Measurements from ENCODE around the gene GID8. TPM values are rescaled to one million over a fixed set of nuclear protein-coding genes. Genes with fewer than 3 reads are reported as not detected.

The GID8 gene
- total and polyA plus RNA-seq, 2 of the 13 experiments (the other 11 are each of a cell fraction or from before 2014, with no cell fraction given): 39.6 to 59.8 TPM

- TF ChIP-seq HMGA1 (CRISPR knock-in tag; conservative IDR thresholded peaks at IDR 0.05): no peak
- no peak for TF ChIP-seq XRCC5 (optimal IDR thresholded peaks at IDR 0.05; ENCODE audit: low read length)
- peak; percentile 99 for TF ChIP-seq ZNF607 (CRISPR knock-in tag; IDR thresholded peaks at IDR 0.05; ENCODE audit: borderline replicate concordance)
- TF ChIP-seq KLF6 (CRISPR knock-in tag; IDR thresholded peaks at IDR 0.05): peak; percentile 99
- TF ChIP-seq ZBTB7A (CRISPR knock-in tag; IDR thresholded peaks at IDR 0.05): peak; percentile 85
- TF ChIP-seq, protein P1, sequence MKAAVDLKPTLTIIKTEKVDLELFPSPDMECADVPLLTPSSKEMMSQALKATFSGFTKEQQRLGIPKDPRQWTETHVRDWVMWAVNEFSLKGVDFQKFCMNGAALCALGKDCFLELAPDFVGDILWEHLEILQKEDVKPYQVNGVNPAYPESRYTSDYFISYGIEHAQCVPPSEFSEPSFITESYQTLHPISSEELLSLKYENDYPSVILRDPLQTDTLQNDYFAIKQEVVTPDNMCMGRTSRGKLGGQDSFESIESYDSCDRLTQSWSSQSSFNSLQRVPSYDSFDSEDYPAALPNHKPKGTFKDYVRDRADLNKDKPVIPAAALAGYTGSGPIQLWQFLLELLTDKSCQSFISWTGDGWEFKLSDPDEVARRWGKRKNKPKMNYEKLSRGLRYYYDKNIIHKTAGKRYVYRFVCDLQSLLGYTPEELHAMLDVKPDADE (CRISPR knock-in tag; IDR thresholded peaks at IDR 0.05): peak; percentile 45; the same call in 1 of the 2 replicates
- peak; percentile 99 for TF ChIP-seq ZNF605 (CRISPR knock-in tag; IDR thresholded peaks at IDR 0.05)
- TF ChIP-seq, protein P2, sequence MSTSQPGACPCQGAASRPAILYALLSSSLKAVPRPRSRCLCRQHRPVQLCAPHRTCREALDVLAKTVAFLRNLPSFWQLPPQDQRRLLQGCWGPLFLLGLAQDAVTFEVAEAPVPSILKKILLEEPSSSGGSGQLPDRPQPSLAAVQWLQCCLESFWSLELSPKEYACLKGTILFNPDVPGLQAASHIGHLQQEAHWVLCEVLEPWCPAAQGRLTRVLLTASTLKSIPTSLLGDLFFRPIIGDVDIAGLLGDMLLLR (CRISPR knock-in tag; IDR thresholded peaks at IDR 0.05): peak; percentile 88
- peak; percentile 98 for TF ChIP-seq ZNF350 (CRISPR knock-in tag; IDR thresholded peaks at IDR 0.05; ENCODE audit: borderline replicate concordance, low read depth)
- peak; percentile 95 for TF ChIP-seq ZNF331 (CRISPR knock-in tag; IDR thresholded peaks at IDR 0.05)
- peak; percentile 41; the same call in 1 of the 2 replicates for TF ChIP-seq CTCF (CRISPR knock-in tag; IDR thresholded peaks at IDR 0.05)
- peak; percentile 82; the same call in 1 of the 2 replicates for TF ChIP-seq CSRNP1 (CRISPR knock-in tag; IDR thresholded peaks at IDR 0.05)
- TF ChIP-seq, protein P3, sequence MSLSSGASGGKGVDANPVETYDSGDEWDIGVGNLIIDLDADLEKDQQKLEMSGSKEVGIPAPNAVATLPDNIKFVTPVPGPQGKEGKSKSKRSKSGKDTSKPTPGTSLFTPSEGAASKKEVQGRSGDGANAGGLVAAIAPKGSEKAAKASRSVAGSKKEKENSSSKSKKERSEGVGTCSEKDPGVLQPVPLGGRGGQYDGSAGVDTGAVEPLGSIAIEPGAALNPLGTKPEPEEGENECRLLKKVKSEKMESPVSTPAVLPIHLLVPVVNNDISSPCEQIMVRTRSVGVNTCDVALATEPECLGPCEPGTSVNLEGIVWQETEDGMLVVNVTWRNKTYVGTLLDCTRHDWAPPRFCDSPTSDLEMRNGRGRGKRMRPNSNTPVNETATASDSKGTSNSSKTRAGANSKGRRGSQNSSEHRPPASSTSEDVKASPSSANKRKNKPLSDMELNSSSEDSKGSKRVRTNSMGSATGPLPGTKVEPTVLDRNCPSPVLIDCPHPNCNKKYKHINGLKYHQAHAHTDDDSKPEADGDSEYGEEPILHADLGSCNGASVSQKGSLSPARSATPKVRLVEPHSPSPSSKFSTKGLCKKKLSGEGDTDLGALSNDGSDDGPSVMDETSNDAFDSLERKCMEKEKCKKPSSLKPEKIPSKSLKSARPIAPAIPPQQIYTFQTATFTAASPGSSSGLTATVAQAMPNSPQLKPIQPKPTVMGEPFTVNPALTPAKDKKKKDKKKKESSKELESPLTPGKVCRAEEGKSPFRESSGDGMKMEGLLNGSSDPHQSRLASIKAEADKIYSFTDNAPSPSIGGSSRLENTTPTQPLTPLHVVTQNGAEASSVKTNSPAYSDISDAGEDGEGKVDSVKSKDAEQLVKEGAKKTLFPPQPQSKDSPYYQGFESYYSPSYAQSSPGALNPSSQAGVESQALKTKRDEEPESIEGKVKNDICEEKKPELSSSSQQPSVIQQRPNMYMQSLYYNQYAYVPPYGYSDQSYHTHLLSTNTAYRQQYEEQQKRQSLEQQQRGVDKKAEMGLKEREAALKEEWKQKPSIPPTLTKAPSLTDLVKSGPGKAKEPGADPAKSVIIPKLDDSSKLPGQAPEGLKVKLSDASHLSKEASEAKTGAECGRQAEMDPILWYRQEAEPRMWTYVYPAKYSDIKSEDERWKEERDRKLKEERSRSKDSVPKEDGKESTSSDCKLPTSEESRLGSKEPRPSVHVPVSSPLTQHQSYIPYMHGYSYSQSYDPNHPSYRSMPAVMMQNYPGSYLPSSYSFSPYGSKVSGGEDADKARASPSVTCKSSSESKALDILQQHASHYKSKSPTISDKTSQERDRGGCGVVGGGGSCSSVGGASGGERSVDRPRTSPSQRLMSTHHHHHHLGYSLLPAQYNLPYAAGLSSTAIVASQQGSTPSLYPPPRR (CRISPR knock-in tag; IDR thresholded peaks at IDR 0.05; ENCODE audit: borderline replicate concordance): peak; percentile 90
- TF ChIP-seq, protein P4, sequence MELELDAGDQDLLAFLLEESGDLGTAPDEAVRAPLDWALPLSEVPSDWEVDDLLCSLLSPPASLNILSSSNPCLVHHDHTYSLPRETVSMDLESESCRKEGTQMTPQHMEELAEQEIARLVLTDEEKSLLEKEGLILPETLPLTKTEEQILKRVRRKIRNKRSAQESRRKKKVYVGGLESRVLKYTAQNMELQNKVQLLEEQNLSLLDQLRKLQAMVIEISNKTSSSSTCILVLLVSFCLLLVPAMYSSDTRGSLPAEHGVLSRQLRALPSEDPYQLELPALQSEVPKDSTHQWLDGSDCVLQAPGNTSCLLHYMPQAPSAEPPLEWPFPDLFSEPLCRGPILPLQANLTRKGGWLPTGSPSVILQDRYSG (CRISPR knock-in tag; IDR thresholded peaks at IDR 0.05): peak; percentile 82
- TF ChIP-seq ZNF780A (CRISPR knock-in tag; IDR thresholded peaks at IDR 0.05): no peak
- no peak for TF ChIP-seq SNRNP70 (IDR thresholded peaks at IDR 0.05; ENCODE audit: low read depth, low read length)
- peak; percentile 96 for TF ChIP-seq XBP1 (CRISPR knock-in tag; IDR thresholded peaks at IDR 0.05)
Measured at GRCh38 chr20:62953839-62954703, 16.1 kb downstream of the GID8 start (continued).
